Adipose tissue (tissue), 3 donors: ENCODE data around the gene ASCC1. TPM values are rescaled to one million over a fixed set of nuclear protein-coding genes. Genes with fewer than 3 reads are reported as not detected.

Source experiments
- H3K27ac ChIP-seq: one replicate; pipeline ENCODE4 v1.5.1; 2013; ENCODE audit warnings: low read depth, low read length
- WGBS, 3 donors: extraction: QIAGEN DNeasy Blood & Tissue Kit; methylation state at CpG; one replicate each; pipeline ENCODE4 v1.1.7; 2013; 5-methylcytosine and 5-hydroxymethylcytosine counted together
- polyA plus RNA-seq, 3 donors: library from polyadenylated mRNA; stranded (reverse); fragments of 200-250 nt; gene quantifications; one replicate each; pipeline ENCODE4 v1.2.3, GENCODE V29; 2013
- donor health status: healthy with polysubstance abuse.
- donor health status: Bipolar disorder and iron deficiency.
- donor health status: healthy.

The ASCC1 gene
- polyA plus RNA-seq, 3 donors: 13.3 to 34.1 (median 18.0) TPM

DNA sequence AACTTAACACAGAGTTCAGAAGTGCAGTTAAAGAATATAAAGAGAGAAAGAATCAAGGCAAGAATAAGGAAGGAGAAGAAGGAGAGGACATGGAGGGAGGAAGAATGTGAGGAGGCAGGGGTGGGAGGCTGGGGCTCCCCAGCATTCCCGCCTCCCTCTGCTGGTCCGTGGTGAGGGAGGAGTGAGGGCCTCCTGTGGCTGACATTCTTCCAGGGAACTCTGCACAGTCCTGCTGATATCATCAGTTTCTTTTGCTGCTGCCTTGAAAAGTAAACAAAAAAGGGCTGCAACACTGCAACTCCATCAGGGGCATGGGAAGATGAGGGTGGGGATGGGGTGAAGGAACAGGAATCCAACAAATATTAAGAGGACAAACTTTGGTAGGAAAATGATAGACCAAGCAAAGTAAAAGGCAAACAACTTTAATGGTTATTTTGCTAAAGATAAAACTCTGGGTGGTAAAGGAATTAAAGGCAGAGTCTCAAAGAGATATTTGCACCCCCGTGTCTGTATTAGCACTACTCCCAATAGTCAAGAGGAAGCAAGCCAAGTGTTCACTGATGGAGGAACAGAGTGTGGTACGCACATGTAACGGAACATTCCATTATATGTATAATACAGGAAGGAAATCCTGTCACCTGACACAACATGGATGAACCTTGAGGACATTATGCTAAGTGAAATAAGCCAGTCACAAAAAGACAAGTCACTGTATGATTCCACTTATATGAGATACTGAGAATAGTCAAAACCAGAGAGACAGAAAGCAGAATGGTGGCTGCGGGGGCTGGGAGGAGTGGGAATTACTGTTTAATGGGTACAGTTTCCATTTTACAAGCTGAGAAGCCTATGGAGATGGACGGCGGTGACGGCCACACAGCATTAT lies 119.7 kb downstream of the ASCC1 start:
- no peak overlapping the region for H3K27ac ChIP-seq
- 77 to 86% (median 80%) methylated on average over 9 of the region's 9 CpGs for WGBS, 3 donors

DNA sequence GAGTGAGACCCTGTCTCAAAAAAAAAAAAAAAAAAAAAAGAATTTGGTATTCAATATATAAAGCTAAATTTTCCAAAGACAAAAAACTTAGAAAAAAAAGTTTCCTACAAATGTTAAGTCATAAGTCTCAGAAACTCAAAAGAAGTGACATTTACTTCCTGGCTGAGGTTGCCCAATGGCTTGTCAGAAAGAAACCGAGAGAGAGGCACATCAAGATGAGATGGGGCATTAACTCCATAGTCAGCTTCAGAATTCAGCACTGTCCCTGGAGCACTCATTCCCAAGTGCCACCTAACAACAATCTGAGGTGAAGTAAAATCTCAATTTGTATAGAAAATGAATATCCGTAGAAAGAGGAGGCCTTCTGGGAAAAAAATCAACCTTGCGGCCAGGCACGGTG lies 120.9 kb downstream of the ASCC1 start:
- no peak overlapping the region for H3K27ac ChIP-seq
- 92 to 95% (median 92%) methylated on average over 4 of the region's 4 CpGs for WGBS, 3 donors

DNA sequence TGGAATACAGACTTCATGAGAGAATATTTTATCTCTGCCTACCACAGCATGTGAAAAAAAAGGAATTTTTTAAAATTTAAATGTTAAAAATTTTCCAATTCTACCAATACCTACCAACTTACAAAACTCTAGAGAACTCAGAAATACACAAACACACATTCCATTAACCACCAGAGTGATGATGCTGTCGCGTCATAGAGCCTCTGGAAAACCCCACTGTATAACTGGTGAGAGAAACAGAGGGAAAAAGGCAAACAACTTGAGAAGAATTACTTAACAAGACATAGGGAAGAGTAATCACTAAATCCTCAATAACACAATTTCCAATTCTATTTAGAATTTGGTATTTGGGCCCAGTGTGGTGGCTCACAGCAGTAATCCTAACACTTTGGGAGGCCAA lies 121.5 kb downstream of the ASCC1 start:
- WGBS, 3 donors: 97 to 100% (median 98%) methylated on average over 2 of the region's 2 CpGs
- H3K27ac ChIP-seq: no peak overlapping the region

DNA sequence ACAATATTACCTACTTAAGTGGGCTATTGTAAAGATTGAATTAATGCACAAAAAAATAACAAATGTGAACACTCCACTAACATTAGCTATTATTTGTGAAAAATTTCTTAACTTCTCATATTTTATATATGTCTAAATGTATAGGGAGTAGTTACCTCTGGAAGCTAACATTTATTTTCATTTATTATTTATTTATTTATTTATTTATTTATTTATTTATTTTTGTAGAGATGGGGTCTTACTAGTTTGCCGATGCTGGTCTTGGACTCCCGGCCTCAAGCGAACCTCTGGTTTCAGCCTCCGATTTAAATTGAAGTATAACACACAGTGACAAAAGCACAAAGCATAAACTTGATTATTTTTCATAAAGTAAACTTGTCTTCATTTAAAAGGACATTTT lies 122.6 kb downstream of the ASCC1 start:
- WGBS, 3 donors: 74 to 86% (median 76%) methylated on average over 4 of the region's 4 CpGs
- no peak overlapping the region for H3K27ac ChIP-seq

DNA sequence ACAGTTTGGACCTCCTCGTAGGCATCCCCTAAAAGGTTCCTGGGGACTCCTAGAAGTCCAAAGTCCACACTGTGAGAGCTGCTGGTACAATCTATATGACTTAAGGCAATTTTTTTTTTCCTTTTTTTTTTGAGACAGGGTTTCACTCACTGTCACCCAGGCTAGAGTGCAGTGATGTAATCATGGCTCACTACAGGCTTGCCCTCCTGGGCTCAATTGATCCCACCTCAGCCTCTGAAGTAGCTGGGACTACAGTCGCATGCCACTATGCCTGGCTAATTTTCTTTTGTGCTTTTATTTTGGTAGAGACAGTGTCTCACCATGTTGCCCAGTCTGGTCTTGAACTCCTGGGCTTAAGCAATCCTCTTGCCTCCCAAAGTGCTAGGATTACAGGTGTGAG lies 123.1 kb downstream of the ASCC1 start:
- 92 to 100% (median 94%) methylated on average over 2 of the region's 2 CpGs for WGBS, 3 donors
- no peak overlapping the region for H3K27ac ChIP-seq

DNA sequence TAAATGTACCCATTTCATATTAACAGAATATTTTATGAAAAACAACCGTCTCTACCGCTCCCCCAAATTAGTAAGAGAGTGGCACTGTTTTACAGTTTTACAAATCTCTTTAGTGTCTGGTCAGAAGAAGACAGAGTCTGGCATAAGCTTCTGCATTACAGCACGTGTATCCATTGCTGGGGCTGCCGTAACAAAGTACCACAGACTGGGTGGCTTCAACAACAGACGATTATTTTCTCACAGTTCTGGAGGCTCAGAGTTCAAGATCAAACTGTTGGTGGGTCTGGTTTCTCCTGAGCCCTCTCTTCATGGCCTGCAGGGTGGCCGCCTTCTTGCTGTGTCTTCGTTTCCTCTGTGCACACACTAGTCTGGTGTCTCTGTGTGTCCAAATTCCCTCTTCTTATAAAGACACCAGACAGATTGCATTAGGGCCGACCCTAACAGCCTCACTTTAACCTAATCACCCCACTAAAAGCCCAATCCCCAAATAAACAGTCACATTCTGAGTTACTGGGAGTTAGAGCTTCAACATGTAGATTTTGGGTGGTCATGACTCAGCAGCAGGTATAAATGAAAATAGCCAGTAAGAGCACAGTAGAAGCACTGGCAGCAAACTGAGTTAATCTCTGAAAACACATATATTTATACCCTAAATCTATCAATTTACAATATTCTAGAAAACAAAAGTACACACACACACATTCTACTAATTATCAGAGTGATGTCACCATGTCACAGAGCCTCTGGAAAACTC lies 123.7 kb downstream of the ASCC1 start:
- 93 to 94% (median 94%) methylated on average over 8 of the region's 8 CpGs for WGBS, 3 donors

DNA sequence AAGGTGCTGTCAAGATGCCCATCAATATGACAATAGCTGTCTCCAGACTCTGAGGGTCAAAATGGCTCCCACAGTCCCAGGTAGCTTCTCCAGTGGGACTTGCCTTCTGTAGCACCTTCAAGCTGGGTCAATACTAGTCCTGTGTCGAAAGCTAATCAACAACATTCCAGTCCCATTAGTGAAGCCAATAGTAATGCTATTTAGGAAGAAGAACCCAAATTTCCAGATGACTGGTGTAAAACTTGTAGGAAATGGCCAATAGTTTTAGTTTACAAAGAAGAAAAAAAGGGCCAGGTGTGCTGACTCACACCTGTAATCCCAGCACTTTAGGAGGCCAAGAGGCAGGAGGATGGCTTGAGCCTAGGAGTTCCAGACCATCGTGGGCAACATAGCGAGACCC lies 125.8 kb downstream of the ASCC1 start:
- 96 to 98% (median 97%) methylated on average over 3 of the region's 3 CpGs for WGBS, 3 donors
- no peak overlapping the region for H3K27ac ChIP-seq

More for the DNA sequence above, 123.7 kb downstream of the ASCC1 start:
- no peak overlapping the region for H3K27ac ChIP-seq

DNA sequence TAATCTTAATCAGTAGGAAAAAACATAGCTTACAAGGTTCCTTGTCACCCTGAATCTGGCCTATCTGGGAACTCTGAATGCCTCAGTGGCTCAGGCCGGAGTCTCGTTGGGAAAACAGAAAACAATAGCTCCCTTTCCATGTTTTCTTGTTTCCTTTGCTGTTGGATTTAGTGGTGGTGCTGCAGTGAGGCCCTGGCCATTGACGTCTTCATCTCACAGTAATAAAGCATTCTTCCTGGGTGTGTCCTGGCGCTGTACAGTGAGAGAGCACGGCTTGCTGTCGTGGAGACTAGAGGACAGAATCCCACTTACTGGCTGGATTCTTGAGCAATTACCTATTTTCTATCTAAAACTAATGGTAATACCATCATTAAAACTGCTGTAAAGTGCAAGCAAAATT lies 126.5 kb downstream of the ASCC1 start:
- H3K27ac ChIP-seq: no peak overlapping the region
- 54 to 78% (median 62%) methylated on average over 6 of the region's 6 CpGs for WGBS, 3 donors

DNA sequence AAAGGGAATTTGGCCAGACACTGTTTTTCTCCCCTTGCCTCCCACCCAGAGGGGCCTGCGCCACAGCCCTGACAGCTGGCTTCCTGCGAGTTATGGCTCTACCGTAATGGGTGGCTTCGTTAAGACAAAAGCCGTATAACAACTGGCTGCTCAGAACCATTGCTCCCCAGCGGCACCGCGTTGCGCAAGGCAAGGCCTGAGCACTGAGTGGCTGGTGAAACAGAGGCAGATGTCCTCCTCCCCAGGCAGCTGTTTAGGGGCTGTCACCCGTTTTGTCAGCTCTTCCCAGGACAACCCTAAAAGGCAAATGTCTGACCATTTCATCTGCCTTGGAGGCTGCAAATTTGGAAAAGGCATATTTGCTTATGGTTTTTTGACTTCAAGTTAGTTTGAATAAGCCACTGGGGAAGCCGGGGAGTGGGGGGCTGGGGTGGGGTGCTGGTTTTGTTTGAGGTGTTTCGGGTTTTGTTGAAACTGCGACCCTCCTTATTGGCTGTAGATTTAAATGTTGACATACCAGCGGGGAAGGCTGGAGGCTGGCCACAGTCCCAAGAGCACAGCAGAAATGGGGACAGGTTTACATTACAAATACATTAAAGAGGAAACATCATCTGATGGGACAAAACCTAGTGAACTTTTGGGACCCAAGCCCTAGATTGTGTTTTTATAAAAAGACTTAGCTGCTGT lies 127.0 kb downstream of the ASCC1 start:
- H3K27ac ChIP-seq: no peak overlapping the region
- 50 to 61% (median 53%) methylated on average over 14 of the region's 14 CpGs for WGBS, 3 donors

DNA sequence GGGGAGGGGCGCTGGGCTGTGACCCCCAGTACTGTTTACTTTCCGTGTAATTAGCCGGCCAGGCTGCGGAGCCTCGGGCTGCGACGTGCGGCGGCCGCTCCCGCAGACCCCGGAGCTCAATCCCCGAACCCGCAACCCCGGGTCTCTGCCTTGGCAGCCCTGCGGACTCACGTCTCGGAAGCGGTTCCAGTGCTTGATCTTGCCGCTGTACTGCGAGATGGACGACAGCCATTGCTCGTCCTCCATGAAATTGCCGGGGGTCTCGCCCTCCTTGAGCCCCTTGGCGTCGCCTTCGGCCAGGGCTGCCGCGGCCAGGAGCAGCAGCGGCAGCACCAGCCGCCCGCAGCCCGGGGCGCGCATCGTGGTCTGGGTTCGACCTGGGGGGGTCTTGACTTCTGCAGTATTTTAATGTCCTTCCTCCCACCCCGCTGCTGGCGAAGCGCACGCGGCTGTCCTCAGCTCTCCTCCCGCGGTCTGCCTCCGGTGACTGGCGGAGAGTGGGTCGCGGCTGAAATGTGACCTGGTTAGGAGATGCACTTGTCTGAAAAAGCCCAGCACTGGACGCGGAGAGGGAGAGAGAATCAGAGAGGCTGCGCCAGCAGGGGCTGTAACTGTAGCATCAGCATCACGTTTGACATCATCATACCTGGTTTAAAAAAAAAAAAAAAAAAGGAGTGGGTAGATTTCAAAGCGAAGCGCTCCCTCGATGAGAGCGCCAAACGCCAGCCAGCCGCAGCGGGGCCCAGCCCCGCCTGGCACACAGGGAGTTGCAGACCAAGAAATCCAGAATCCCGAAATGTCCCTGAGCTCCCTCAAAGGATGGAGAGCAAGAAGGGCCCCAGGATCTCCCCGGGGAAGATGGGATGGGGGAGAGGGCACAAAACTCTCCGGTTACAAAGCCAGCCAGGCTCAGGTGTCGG lies 127.8 kb downstream of the ASCC1 start, which contains the start of gene SPOCK2:
Gene SPOCK2 (minus strand): TSS at position 583 of the 920 bp plus-strand sequence. CDS start 223 bp downstream, at position 360.
- WGBS, 3 donors: 5 to 16% (median 7%) methylated on average over 62 to 65 of the region's 65 CpGs
- H3K27ac ChIP-seq: no peak within 1 kb of the TSS

DNA sequence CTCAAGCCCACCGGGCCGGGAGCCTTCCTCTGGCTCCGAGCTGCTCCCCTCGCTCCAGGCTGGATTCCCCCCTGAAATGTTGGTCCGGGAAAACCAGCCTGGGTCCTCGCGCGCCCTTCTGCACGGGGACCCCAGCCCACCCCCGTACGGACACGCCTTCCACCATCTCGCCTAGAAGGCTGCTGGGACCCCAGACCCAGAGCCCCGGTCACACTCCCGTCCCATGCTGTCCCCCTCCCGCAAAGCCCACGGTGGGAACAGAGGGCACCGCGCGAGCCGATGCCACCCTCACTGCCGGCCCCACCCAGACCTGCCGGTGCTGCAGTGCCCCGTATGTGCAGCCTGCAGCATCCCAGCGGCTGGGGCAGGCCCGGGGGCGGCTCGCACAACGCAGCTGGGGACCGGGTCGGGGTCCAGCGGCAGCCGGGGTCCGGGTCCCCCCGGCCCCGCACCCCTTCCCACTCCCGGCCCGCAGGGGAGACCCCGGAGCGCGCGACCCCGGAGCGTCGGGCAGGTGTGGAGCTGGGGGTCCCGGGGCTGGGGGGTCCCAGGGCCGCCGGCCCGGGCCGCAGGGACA lies 128.6 kb downstream of the ASCC1 start:
- no peak overlapping the region for H3K27ac ChIP-seq
- 1 to 3% (median 2%) methylated on average over 43 to 50 of the region's 50 CpGs for WGBS, 3 donors

DNA sequence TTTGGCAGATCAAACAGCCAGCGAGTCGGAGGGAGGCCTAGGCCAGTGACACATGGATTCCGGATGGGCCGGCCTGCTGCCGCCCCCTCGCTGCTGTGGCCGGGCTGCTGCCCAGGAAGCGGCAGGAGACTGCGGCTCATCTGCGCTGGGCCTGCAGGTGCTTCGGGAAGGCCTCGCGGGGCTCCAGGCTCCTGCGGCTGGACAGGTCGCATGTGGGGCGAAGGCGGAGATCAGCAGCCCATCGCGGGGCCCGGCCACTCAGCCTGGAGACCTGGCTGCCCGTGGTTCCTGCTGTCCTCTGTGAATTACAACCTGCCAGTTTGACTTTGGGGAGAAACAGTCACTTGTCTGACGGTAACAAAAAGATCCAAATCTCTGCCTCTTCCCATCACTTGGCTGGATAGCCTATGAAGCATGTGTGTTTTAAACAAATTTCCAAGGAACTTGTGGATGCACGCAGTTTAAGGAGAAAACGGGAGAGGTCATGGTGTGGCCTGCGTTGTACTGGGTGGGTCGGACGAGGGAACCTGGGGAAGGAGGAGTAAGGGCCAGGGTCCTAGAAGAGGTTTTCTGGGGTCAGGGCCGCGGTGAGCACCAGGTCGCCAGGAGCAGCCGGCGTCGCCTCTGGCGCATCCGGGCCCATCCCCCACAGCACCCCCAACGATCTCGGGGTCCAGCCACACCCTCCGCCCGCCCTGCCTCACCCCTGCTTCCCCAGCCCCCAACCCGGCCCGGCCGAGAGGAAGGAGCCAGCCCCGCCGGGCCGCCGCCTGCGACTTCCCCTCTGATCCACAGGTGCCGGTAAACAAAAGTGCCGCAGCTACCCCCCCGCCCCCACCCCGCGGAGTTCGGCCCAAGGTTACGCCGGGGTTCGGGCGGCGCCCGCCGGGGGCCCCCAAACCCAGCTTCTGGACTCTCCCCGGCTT lies 129.3 kb downstream of the ASCC1 start:
- WGBS, 3 donors: 37 to 44% (median 38%) methylated on average over 61 of the region's 61 CpGs
- H3K27ac ChIP-seq: no peak overlapping the region

DNA sequence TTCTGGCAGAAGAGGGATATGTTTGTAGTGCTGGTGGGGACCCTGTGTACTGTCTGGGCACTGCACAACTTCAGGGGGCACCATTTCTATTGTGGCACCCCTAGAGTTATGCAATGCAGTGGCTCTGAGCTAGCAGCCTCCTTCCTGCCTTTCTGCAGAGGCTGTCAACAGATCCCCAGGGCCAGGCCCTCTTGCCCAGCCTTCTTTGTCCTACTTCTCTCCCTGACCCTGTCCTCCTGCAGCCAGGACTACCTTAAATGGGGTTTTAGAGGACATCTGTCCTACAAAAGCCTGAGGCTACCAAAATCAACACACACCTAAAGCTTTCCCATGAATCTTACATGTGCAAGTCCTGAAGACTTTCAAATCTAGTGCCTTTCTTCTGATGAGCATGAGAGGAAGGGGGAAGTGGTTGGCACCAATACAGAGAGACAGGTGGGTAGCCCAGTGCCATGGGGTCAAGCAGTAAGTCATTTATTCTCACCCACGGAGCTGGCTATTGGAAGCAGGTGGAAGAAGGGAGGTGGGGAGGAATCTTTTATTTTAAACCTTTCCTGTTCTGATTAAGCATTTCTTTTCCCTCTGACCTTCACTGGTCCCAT lies 130.1 kb downstream of the ASCC1 start:
- 63 to 78% (median 75%) methylated on average over 1 of the region's 1 CpG for WGBS, 3 donors
- no peak overlapping the region for H3K27ac ChIP-seq

DNA sequence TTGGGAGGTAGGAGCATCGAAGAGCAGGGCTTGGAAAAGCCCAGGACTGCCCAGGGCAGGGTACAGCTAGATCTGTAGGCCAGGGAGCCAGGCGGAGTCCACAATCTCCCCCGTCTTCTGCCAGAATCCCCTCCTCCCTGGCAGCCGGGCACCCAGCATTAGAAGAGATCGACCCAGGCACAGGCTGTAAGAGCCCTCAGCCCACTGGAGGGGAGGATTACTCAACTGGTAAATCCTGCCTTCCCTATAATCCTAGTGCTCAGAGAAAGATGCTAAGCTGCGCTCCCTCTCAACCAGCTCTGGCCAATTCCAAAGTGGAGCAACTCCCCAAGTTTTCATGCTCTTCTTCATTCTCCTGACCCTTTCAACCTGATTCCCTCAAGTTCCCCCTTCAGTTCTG lies 130.9 kb downstream of the ASCC1 start:
- WGBS, 3 donors: 96 to 98% (median 98%) methylated on average over 6 of the region's 6 CpGs
- H3K27ac ChIP-seq: no peak overlapping the region

DNA sequence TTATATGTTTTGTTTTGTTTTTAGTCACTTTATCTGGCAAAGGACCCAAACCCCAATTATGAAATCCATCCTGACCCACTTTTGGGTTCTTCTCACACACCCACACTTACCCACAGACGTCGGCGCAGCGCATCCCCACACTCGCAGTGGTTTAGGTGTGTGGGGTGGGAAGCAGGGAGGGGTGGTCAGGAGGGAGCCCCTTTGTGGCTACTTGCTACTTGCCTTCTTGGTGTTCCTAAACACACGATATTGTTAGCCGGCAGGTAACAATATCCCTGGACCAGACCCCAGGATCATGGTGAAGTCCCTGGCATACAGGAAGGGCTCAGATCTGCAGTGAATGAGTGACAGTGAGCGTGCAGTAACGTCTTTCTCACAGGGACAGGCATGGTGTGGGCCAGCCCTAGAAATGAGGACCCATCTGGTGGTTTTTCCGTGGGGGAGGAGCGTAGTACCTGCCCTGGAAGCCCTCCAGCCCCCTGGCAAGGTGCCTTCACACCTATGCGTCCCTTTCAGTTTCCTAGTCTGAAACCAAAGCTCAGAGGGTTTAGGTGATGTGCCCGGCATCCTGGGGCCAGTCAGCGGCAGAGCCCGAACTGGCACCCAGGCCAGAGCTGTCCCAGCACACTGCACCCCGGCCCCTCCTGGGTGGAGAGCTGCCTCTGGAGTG lies 132.2 kb downstream of the ASCC1 start:
- no peak overlapping the region for H3K27ac ChIP-seq
- WGBS, 3 donors: 87 to 91% (median 89%) methylated on average over 16 of the region's 16 CpGs
